H1 (cell line): ENCODE measurements around the gene RGS6. TPM values are rescaled to one million over a fixed set of nuclear protein-coding genes. Genes with fewer than 3 reads are reported as not detected.

Source experiments
- BCL11A ChIP-seq, 2 experiments: IDR thresholded peaks; one replicate each; pipeline ENCODE4 v1.6.1; 2011; ENCODE audit warnings: low read depth in 2 of 2, low read length in 2 of 2, mild to moderate bottlenecking in 2 of 2
- CREB1 ChIP-seq: IDR thresholded peaks from 2 replicates; pipeline ENCODE4 v1.6.1; 2012; ENCODE audit warnings: inconsistent platforms
- EZH2 ChIP-seq: fragments of 200-600 bp; sonication (generic); IDR thresholded peaks from 2 replicates; pipeline ENCODE4 v1.7.1; 2012; ENCODE audit warnings: low read depth, mild to moderate bottlenecking, moderate library complexity, low read length, inconsistent platforms; ENCODE audit not compliant: severe bottlenecking
- KDM5A ChIP-seq: fragments of 200-600 bp; IDR thresholded peaks from 2 replicates; pipeline ENCODE4 v1.7.1; 2012; ENCODE audit warnings: mild to moderate bottlenecking, low read length, inconsistent platforms, mixed read lengths
- RNF2 ChIP-seq: fragments of 200-900, 300-1000 bp; sonication (generic); IDR thresholded peaks from 2 replicates; pipeline ENCODE4 v1.7.1; 2016; ENCODE audit warnings: borderline replicate concordance, low read depth, mild to moderate bottlenecking, antibody characterized with exemption, low read length; ENCODE audit not compliant: poor library complexity, severe bottlenecking; ENCODE audit errors: missing control alignments
- SRF ChIP-seq: IDR thresholded peaks from 2 replicates; pipeline ENCODE4 v1.6.1; 2011; ENCODE audit warnings: mild to moderate bottlenecking, low read depth, low read length, moderate library complexity
- TAF1 ChIP-seq: IDR thresholded peaks from 2 replicates; pipeline ENCODE4 v1.6.1; 2011; ENCODE audit warnings: mild to moderate bottlenecking, low read depth, low read length
- TBP ChIP-seq: IDR thresholded peaks from 2 replicates; pipeline ENCODE4 v1.6.1; 2011; ENCODE audit warnings: low read depth, low read length, improper control_type of control experiment
- TEAD4 ChIP-seq: IDR thresholded peaks from 2 replicates; pipeline ENCODE4 v1.6.1; 2012; ENCODE audit warnings: low read depth, low read length, inconsistent platforms, mixed read lengths
- polyA plus RNA-seq, 7 experiments: library from polyadenylated mRNA; depleted of rRNA in 3 of 7; stranded (reverse) in 5 of 7; unstranded in 2 of 7; fragments of >200 nt in 5 of 7; fragments of 200-250 nt in 2 of 7; gene quantifications; 1 replicate in 5 of 7; 2 replicates in 1 of 7; 4 replicates in 1 of 7; pipeline versions ENCODE4 v1.2.1 to v1.2.3, GENCODE V29; 2011 to 2013; ENCODE audit warnings: missing spikeins in 2 of 7, mixed read lengths in 2 of 7
- total RNA-seq: library from RNA; stranded (reverse); fragmentation: NEBNext Ultra II Directional; extraction: Animal tissue kit (Norgen Biotek cat#: 25700); gene quantifications from 2 replicates; pipeline ENCODE4 v1.2.1, GENCODE V29; 2021
- TF ChIP-seq, protein P1 (sequence below), 3 experiments: IDR thresholded peaks; 1 replicate in 2 of 3; 2 replicates in 1 of 3; pipeline versions ENCODE4 v1.5.1 to v1.6.1; 2011; ENCODE audit warnings: low read length in 3 of 3, mild to moderate bottlenecking in 3 of 3, inconsistent platforms in 2 of 3, low read depth in 1 of 3, moderate library complexity in 1 of 3; ENCODE audit not compliant: insufficient read depth in 1 of 3; ENCODE audit errors: control extremely low read depth in 1 of 3

RGS6 gene
- total and polyA plus RNA-seq, 2 of the 8 experiments (the other 6 are each of a cell fraction or from before 2014, with no cell fraction given) = 0.26 to 1.1 TPM

GRCh38 chr14:72522847-72523246, 590.6 kb downstream of the RGS6 start (continued):
- TF ChIP-seq, protein P1, sequence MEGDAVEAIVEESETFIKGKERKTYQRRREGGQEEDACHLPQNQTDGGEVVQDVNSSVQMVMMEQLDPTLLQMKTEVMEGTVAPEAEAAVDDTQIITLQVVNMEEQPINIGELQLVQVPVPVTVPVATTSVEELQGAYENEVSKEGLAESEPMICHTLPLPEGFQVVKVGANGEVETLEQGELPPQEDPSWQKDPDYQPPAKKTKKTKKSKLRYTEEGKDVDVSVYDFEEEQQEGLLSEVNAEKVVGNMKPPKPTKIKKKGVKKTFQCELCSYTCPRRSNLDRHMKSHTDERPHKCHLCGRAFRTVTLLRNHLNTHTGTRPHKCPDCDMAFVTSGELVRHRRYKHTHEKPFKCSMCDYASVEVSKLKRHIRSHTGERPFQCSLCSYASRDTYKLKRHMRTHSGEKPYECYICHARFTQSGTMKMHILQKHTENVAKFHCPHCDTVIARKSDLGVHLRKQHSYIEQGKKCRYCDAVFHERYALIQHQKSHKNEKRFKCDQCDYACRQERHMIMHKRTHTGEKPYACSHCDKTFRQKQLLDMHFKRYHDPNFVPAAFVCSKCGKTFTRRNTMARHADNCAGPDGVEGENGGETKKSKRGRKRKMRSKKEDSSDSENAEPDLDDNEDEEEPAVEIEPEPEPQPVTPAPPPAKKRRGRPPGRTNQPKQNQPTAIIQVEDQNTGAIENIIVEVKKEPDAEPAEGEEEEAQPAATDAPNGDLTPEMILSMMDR (IDR thresholded peaks at IDR 0.05; ENCODE audit: control extremely low read depth in 1 of 3, insufficient read depth in 1 of 3, low read depth in 1 of 3, low read length in 3 of 3) = no peak
- no peak for TF ChIP-seq SRF
- TF ChIP-seq BCL11A (IDR thresholded peaks at IDR 0.05; ENCODE audit: low read depth in 2 of 2, low read length in 2 of 2) = no peak
- TF ChIP-seq TEAD4 = no peak
- no peak for TF ChIP-seq EZH2
- TF ChIP-seq CREB1 = no peak
- TF ChIP-seq TBP = no peak
- TF ChIP-seq RNF2 = no peak
- no peak for TF ChIP-seq TAF1
- TF ChIP-seq KDM5A = no peak
